Adrenal gland (tissue), 5 donors: ENCODE measurements around the gene RUNX1.

ENCODE experiments used
- POLR2A ChIP-seq, 2 donors: fragments of 450-650 bp; IDR thresholded peaks; one replicate each; pipeline ENCODE4 v1.6.1; 2017; ENCODE audit warnings: antibody characterized with exemption in 2 of 2, mild to moderate bottlenecking in 2 of 2, moderate library complexity in 1 of 2
- TF ChIP-seq, protein P1 (sequence below), 6 experiments: fragments of 450-650 bp in 4 of 6; fragments of 200-600 bp in 2 of 6; sonication (generic) in 1 of 6; IDR thresholded peaks; 1 replicate in 5 of 6; 2 replicates in 1 of 6; pipeline versions ENCODE4 v1.5.1 to v1.8.0; 2016 to 2021; ENCODE audit warnings: antibody characterized with exemption in 6 of 6, mild to moderate bottlenecking in 2 of 6, moderate library complexity in 1 of 6
- donor health status: DM: no; HTN: no; CAD: no.

DNA sequence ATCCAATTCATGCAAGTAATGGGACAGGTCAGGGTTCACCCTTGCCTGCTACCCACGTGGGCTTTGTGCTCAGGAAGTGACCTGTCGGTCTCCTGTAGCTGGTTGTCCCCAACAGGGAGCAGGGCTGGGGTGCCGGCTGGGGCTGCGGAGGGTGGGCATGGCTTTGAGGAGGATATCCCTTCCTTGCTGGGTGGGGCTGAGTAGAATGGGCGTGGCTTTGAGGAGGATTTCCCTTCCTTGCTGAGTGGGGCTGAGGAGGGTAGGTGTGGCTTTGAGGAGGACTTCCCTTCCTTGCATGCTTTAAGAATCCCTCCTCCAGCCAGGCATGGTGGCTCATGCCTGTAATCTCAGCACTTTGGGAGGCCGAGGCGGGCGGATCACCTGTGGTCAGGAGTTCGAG lies 229.1 kb downstream of the RUNX1 start:
- TF ChIP-seq, protein P1, sequence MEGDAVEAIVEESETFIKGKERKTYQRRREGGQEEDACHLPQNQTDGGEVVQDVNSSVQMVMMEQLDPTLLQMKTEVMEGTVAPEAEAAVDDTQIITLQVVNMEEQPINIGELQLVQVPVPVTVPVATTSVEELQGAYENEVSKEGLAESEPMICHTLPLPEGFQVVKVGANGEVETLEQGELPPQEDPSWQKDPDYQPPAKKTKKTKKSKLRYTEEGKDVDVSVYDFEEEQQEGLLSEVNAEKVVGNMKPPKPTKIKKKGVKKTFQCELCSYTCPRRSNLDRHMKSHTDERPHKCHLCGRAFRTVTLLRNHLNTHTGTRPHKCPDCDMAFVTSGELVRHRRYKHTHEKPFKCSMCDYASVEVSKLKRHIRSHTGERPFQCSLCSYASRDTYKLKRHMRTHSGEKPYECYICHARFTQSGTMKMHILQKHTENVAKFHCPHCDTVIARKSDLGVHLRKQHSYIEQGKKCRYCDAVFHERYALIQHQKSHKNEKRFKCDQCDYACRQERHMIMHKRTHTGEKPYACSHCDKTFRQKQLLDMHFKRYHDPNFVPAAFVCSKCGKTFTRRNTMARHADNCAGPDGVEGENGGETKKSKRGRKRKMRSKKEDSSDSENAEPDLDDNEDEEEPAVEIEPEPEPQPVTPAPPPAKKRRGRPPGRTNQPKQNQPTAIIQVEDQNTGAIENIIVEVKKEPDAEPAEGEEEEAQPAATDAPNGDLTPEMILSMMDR (IDR thresholded peaks at IDR 0.05) = no peak
- no peak for TF ChIP-seq POLR2A (IDR thresholded peaks at IDR 0.05)
